T-helper 1 cell treated with Interleukin-12 subunit alpha and Interleukin-12 subunit beta and Interleukin-4 antibody, amounts not matched to agents 30 ng/mL and 1 ng/mL, for 36 hours (primary cell): ENCODE measurements around the gene DCP1A. TPM values are rescaled to one million over a fixed set of nuclear protein-coding genes. Genes with fewer than 3 reads are reported as not detected.
"Not testable (repeated sequence)": the region's sequence is repeated elsewhere in the genome, so short reads cannot be mapped to it uniquely, and the experiment has no call there.

ENCODE experiments used
- intact Hi-C: fragments of 100-400 bp; cut with micrococcal nuclease; formaldehyde crosslinking; loops from one replicate; pipeline ENCODE4 v1.15.1; 2024
- total RNA-seq: library from RNA; stranded (reverse); gene quantifications from 2 replicates; pipeline ENCODE4 v1.2.3, GENCODE V29; 2022

DCP1A gene
- 37.3 and 40.1 TPM in 2 replicates for total RNA-seq

- intact Hi-C loops = loop anchor here (1.0 to 10.0 kb wide), 14 partner anchors 48 to 1955 kb away; partner anchors contain the start of genes ACTR8, GNL3, NEK4 and PBRM1
Measured at GRCh38 chr3:53347261-53348064, at the start of gene DCP1A. TSS of gene DCP1A (minus strand) at chr3:53347543. CDS start at chr3:53347517, 26 bp downstream.

DNA sequence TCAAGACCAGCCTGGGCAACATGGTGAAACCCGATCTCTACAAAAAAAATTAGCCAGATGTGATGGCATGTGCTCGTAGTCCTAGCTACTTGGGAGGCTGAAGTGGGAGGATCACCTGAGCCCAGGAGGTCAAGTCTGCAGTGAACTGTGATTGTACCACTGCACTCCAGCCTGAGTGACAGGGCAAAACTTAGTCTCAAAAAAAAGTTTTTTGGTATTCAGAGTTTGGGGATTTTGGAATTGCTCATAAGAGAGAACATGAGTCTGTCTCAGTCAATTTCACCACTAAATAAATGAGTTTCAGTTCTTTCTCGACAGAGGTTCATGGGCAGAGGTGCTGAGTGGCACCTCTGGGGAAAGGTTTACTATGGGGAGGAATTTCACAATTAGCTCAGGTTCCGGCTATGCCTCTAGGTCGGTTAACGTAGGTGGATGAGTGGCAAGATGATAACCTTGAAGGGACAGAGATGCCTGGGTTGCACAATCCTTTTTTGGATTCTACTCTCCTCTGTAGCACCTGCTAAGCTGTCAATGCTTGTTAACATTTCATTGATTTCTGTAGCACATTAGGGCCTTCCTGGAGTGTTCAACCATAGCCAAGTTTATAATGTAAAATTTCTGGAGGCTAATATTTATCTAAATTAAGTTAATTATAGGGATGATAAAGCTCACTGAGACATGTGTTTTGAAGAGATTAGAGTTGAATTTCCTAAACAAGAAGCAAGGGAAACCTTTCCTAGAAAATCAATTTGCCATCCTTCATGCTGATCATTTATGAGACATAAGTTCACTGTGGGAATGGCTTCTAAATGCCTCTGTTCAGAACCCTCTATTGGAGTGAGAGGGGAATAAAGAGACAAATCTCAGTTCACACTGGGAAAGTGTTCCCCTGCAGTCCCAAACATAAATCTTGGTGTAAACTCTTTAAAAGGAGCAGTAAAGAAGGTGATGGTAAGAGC is 37.4 kb upstream of the DCP1A start:
- intact Hi-C loops = no loop called here

DNA sequence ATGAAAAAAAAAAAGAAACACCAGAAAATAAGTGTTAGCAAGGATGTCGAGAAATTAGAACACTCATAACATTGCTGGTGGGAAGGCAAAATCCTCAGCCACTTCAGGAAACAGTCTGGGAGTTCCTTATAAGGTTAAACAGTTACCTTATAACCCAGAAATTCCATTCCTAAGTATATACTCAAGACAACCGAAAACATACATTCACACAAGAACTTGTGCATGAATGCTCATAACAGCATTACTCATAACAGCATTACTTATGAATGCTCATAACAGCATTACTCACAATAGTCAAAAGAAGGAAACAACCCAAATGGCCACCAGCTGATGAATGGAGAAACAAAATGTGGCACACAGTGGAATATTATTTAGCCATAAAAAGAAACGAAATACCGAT is 34.8 kb upstream of the DCP1A start:
- intact Hi-C loops = no loop called here

GRCh38 chr3:53380306-53380705 is 33.0 kb upstream of the DCP1A start:
- intact Hi-C loops = no loop called here

GRCh38 chr3:53379898-53380297 is 32.6 kb upstream of the DCP1A start:
- intact Hi-C loops = no loop called here

DNA sequence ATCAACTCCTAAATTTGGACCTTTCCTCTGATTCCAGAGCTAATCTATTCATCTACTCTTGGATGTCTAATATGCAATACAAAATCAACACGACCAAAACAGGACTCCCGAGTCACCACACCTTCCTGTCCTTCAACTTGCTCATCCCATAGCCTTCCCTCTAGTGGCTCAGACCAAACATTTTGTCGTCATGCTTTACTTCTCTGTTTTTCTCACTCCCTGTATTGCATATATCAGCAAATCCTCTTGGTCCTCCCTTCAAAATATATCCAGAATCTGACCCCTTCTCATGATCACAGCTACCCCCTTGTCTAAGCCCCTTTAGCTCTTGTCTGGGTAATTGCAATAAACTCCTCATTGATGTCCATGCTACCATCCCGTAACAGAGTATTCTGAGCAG is 30.5 kb upstream of the DCP1A start:
- intact Hi-C loops = no loop called here

- intact Hi-C loops = no loop called here
Measured at GRCh38 chr3:53376679-53377078, 29.3 kb upstream of the DCP1A start.

DNA sequence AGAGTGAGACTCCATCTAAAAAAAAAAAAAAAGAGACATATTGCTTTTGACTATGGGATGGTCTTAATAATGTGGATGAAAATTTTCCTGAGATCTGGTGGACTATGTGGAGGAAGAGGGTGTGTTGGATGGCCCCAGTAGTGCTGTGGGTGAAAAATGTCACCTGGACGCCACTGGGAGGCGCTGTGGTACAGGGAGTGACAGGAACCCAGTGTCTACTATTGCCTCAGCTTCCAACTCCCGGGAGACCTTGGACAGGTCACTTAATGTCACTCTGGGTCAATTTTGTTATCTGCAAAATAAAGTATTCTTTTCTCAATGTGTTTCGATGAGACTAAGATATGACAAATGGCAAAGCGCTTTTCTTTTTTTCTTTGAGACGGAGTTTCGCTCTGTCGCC is 27.7 kb upstream of the DCP1A start:
- intact Hi-C loops = loop anchor here (1.0 to 2.0 kb wide), 3 partner anchors 76 to 546 kb away; no protein-coding TSS in a partner anchor

DNA sequence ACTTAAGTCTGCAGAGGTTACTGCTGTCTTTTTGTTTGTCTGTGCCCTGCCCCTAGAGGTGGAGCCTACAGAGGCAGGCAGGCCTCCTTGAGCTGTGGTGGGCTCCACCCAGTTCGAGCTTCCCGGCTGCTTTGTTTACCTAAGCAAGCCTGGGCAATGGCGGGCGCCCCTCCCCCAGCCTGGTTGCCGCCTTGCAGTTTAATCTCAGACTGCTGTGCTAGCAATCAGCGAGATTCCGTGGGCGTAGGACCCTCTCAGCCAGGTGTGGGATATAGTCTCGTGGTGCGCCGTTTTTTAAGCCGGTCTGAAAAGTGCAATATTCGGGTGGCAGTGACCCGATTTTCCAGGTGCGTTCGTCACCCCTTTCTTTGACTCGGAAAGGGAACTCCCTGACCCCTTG is 23.4 kb upstream of the DCP1A start:
- intact Hi-C loops = not testable (repeated sequence)

- intact Hi-C loops = no loop called here
Measured at GRCh38 chr3:53361852-53362251, 14.5 kb upstream of the DCP1A start.

DNA sequence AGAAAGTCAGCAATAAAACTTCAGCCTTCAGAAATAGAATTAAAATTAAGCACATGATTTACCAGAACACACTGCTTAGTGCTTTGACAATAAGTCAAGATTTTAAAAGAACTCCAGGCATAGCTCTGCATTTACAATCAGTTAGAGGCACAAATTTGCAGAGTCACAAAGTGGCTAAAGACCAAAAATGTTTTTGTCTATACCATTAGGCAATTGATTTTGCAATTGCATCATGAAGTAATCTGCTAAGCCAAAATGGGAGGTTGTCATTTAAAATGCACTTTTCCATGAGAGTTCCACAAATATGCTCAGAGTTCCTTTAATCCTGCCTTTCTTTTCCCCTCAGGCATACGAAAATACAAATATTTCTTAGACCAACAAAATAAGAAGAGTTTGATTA is 10.1 kb upstream of the DCP1A start:
- intact Hi-C loops = no loop called here

DNA sequence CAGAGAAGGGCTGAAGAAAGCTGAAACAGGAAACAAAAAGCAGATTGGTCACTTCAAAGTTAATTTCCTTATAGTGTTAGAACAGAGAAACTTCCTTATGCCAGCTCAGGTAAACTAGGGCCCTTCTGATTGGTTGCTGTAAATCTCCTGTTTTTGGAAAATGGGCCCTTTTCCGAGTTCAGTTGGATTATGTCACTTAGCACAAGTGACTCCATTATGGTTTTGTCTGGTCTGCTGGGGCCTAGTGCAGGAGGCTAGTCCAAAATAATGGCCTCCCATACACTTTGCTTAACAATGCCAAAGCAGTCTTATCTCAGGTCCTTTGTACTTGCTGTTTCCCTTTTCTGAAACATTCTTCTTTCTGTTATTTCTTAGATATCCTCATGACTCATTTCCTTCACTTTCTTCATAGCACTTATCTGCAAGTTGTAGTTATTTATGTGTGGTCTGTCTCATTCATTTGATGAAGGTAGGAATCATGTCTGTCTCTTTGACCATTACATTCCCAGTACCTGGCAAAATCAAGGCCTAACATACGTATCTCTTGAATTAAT is 7.7 kb upstream of the DCP1A start:
- intact Hi-C loops = no loop called here

- intact Hi-C loops = no loop called here
Measured at GRCh38 chr3:53353202-53353601, 5.9 kb upstream of the DCP1A start.

GRCh38 chr3:53350652-53351051 is 3.3 kb upstream of the DCP1A start:
- intact Hi-C loops = no loop called here

DNA sequence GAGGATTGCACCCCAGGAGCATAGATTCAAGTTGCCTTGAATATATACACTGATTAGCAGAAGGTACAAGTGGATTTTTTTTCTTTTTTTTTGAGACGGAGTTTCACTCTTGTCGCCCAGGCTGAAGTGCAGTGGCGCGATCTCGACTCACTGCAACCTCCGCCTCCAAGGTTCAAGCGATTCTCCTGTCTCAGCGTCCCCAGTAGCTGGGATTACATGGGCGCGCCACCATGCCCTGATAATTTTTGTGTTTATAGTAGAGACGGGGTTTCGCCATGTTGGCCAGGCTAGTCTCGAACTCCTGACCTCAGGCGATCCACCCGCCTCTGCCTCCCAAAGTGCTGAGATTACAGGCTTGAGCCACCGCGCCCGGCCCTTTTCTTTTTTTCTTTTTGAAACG is 775 bp upstream of the DCP1A start:
- intact Hi-C loops = loop anchor here (5.0 to 10.0 kb wide), 3 partner anchors 453 to 1956 kb away; partner anchors contain the start of genes GNL3, PBRM1, RBM15B and STIMATE

DNA sequence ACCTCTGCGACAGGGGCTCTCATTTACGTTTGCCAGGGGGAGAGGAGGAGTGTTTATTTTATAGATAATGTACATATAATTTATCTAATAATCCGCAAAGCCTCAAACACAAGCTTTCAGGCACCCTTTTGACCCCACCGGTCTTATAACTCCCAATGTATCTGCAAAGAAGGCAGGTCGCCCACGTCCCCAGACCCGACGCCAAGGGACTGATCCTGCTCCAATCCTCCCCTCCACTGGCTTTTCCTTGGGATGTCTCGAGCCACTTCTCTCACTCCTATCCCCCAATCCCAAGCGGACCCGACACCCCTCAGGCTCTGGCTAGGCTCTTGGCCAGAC is 452 bp downstream of the DCP1A start:
- intact Hi-C loops = loop anchor here (1.0 to 10.0 kb wide), 14 partner anchors 48 to 1955 kb away; partner anchors contain the start of genes ACTR8, GNL3, NEK4 and PBRM1

DNA sequence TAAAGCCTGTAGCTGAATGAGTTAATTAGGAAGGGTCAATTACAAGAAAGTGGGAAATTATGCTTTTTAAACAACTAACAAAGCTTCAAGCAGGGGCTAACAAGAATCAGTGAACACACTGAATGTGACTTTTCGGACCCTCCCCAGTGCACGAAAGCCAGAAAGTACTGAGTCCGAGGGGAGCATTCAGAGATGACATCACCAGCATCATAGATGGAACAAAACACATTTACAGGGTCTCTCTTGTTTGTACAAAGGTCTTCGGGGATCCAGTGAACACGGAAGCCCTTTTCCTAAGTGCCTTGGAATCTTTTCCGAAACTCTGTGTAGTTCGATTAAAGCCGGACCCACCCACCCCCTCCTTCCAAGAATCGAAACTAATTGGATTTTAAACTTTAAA is 829 bp downstream of the DCP1A start:
- intact Hi-C loops = loop anchor here (2.0 to 10.0 kb wide), 8 partner anchors 184 to 1954 kb away; partner anchors contain the start of genes GNL3, NEK4, PBRM1 and RBM15B

DNA sequence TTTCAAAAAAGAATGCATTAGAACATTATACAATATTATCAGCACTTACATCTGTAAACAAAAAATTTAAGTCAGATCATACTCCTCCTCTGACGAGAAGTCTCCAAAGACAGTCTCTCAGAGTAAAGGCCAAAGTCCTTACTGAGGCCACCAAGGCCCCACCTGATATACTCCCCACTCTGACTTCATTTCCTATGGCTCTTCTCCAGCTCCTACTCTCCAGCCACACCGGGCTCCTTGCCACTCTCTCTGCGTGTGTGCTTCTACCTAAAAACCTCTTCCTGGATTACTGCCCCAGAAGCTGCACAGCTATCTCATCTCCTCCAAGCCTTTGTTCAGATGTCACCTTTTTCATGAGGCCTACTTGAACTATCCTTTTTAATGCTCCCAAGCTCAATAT is 5.0 kb downstream of the DCP1A start:
- intact Hi-C loops = loop anchor here (10.0 kb wide), 2 partner anchors 448 to 658 kb away; partner anchors contain the start of genes GNL3, PBRM1 and STIMATE

DNA sequence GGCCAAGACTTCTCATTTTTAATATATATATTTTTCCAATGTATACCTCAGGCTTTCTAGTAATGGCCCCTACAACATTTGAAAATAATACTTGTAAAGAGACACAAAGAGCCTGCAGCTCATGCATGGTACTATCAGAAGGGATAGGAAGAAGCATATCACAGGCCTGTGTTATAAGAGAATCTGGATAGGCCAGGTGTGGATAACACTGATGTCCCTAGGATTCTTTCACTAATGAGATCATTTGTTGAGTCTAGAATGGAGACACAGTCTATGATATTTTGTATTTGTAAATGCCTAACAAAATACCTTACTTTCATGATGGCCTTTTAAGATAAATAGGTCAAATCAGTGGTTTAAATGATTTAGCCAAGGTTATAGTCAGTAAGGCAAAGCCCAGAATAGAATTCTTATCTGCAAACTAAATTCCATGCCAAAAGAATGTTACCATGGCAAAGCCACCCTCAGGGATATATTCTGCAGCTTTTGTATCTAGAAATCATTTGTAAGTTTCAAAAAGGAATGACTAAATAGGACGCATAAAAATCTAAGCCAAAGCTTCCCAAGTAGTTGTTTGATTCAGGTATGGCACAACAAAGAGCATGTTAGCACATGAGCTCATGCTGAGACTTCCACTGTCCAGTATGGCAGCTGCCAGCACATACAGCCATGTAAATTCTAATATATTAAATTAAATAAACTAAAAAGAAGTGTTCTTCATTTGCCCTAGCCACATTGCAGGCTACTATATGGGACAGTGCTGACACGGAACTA is 10.0 kb downstream of the DCP1A start:
- intact Hi-C loops = no loop called here

- intact Hi-C loops = no loop called here
Measured at GRCh38 chr3:53334742-53335141, 12.6 kb downstream of the DCP1A start.

GRCh38 chr3:53331871-53332270 is 15.5 kb downstream of the DCP1A start:
- intact Hi-C loops = no loop called here
